GM18499 (cell line): ENCODE measurements around the gene IMMP2L.

Source experiments
- ATAC-seq: cut with Tn5 transposase; IDR thresholded peaks from one replicate; pipeline ENCODE4 v1.9.1; 2021; ENCODE audit warnings: moderate number of reproducible peaks; ENCODE audit not compliant: insufficient read depth, unreplicated experiment

IMMP2L gene

GRCh38 chr7:110650328-110650727 lies 912.0 kb downstream of the IMMP2L start:
- no peak for ATAC-seq

- ATAC-seq, result no peak
Measured at GRCh38 chr7:110647266-110647665, 915.0 kb downstream of the IMMP2L start.

DNA sequence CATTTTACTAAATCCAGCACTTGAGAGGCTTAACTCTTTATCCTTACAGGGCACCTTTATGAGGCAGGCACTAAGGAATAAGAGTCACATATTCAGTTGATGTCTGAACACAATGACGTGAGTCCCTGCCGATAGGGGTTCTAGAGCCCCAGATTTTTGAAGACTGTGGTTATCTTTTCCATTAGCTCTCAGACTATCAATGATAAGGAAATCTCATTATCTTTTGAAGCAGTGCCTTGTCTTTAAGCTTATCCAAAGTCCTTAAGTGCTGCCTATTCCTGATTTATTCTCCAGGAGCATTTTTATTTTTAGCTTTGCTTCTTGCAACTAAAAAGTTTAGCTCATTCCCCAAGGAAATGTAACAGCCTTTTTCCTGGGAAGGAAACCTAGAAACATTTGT lies 915.5 kb downstream of the IMMP2L start:
- no peak for ATAC-seq

DNA sequence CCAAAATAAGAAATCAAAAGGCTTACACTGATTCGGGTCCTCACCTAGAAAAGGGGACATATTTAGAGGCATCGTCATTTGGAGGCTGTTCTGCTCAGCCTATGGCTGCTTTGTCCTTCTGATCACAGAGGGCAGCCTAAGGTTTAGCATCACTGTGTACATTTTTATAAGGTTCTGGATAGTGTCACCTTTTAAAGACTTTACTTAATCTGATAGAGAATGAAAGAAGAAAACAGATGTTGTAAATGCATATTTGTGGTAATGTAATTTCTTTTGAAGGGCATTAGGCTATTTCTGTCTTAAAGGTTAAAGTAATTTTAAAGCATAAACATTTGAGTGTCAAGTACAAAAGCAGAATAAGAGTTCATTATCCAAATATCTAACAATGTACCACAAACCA lies 916.7 kb downstream of the IMMP2L start:
- no peak for ATAC-seq

DNA sequence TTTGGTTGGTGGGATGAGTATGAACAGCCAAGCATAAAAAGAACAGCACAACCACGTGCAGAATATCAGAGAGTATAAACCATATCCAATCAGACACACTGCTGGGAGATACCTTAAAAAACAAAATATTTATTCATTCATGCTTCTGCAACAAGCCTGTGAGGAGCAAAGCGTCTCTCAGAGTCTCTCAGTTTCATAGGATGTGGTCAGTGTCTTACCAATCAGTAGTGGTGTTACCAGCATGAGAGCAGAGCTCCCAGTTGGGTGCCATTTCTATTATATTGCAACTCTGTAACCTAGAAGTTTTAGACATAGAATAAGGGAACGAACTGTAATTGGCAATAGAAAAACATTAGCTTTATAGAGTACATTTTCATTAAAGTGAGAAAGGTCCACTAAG lies 917.2 kb downstream of the IMMP2L start:
- ATAC-seq, result no peak

DNA sequence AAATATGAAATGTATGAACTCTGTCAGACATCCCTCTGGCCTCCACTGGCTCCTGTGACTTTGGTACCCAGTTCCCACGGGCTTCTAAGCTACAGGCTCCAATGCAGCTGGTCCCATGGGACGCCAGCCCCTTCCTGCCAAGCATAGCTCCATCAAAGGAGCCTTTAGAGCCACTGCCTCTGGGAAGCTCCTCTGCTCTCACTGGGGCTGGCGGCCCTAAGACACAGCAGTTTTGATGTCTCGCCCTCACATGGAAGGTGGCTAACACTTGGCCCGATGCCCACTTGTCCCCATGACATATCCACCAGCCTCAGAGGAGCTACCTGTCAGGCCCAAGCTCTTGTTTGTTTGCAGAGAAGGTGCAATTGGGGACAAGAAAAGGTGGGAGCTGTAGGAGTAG lies 925.0 kb downstream of the IMMP2L start:
- no peak for ATAC-seq

DNA sequence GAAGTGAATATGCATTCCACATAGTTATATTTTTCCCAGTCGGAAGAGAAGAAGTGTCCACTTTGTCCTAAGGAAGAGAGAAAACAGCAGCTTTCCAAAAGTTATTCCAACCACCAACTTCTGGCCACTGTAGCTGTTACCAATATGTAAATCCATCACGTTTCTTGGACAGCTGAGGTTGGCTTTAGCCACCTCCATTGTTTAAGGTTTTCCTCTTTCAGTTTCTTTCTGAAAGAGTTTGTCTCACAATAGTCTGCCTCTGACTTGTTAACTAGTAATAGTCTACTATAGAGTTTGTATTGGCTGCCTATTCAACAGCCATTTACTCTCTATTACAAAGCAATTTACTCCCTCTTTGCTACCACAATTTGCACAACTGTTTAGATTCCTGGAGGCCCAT lies 929.0 kb downstream of the IMMP2L start:
- no peak for ATAC-seq

GRCh38 chr7:110626414-110626813 lies 935.9 kb downstream of the IMMP2L start:
- ATAC-seq, result no peak

DNA sequence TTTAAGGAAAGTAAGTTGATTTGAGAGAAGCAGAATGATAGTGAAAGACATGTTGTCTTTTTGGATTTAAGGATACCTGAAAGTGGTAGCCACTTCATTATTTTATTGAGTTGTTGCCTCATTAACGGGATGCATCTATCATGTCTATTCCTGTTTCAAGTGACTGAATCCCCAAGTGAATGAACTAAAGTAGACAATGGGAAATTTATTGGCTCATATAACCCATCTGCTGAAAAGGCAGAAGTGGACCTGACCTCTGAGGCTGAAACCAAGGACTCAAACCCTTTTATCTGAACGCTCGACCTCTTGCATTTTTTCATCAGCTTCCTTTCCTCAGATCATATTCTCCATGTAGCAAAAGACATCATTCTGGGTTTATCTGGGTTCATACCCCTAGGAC lies 937.0 kb downstream of the IMMP2L start:
- no peak for ATAC-seq

GRCh38 chr7:110623436-110623835 lies 938.9 kb downstream of the IMMP2L start:
- no peak for ATAC-seq

- ATAC-seq, result no peak
Measured at GRCh38 chr7:110621289-110621688, 941.0 kb downstream of the IMMP2L start.

GRCh38 chr7:110620110-110620735 lies 942.1 kb downstream of the IMMP2L start:
- ATAC-seq, result no peak
